C4-2B (cell line): ENCODE measurements around the gene CCNY.

Experiments
- H3K27ac ChIP-seq: fragments of 450-650 bp; 2 replicates; pipeline ENCODE4 v1.5.1; 2017
- ZFX ChIP-seq: fragments of 450-650 bp; IDR thresholded peaks from 2 replicates; pipeline ENCODE4 v1.6.1; 2017
- TF ChIP-seq, protein P1 (sequence below): fragments of 450-650 bp; conservative IDR thresholded peaks from 2 replicates; pipeline ENCODE4 v1.5.1; 2017; ENCODE audit warnings: mild to moderate bottlenecking

Gene CCNY

DNA sequence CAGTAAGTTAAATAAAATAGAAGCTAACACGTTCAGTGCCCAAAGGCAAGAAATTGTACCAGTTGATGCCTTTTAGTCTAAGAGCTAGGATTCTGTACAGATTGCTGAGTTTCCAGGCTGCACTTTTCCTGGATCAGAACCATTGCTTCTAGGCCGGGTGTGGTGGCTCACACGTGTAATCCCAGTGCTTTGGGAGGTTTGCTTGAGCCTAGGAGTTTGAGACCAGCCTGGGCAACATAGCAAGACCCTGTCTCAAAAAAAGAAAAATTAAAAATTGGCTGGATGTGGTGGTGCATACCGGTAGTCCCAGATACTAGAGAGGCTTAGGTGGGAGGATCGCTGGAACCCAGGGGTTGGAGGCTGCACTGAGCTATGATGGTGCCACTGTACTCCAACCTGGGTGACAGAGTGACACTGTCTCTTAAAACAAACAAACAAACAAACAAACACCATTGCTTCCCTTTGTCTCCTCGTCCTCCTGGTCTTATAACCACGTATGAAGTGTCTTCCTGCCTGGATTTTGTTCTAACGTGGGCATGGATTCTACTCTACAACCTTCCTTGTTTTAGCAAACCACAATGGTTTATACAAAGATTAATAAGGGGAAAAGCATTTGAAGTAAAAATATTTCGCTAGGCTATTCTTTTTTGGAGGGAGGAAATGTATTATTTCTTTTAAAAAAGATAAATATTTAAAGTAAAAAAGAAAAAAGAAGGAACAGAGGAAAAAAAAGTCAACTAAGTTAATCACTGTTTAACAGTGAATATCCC, 9.7 kb upstream of the CCNY start:
- no peak for TF ChIP-seq ZFX
- TF ChIP-seq, protein P1, sequence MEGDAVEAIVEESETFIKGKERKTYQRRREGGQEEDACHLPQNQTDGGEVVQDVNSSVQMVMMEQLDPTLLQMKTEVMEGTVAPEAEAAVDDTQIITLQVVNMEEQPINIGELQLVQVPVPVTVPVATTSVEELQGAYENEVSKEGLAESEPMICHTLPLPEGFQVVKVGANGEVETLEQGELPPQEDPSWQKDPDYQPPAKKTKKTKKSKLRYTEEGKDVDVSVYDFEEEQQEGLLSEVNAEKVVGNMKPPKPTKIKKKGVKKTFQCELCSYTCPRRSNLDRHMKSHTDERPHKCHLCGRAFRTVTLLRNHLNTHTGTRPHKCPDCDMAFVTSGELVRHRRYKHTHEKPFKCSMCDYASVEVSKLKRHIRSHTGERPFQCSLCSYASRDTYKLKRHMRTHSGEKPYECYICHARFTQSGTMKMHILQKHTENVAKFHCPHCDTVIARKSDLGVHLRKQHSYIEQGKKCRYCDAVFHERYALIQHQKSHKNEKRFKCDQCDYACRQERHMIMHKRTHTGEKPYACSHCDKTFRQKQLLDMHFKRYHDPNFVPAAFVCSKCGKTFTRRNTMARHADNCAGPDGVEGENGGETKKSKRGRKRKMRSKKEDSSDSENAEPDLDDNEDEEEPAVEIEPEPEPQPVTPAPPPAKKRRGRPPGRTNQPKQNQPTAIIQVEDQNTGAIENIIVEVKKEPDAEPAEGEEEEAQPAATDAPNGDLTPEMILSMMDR: no peak
- H3K27ac ChIP-seq: no peak overlapping the region

DNA sequence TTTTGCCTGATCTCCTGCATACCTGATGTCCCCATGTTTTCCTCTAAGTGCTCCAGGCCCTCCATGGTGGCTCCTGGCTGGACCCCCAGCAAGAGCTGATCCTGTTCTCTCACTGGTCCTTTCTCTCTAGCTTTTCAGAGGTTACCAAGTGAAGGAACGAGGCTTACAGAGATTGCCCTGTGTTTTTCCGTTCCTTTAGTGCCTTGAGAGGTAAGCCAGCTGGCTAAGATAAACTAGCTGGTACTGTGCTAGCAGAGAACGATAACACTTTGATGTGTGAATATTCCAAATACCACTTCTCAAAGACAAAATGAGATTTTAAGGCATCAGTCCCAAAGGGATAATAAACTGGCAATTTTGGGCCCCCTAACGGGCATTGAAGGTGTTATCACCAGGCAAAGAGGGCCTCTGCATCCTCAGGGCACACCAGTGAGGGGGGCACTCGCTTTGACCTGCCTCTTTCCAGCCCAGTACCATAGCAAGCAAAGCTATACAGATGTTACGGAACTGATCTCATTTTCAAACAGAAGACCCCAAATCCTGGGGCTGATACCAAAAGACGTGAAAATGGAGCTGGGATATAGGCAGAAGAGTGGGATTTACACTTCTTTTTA, 8.4 kb upstream of the CCNY start:
- H3K27ac ChIP-seq: no peak overlapping the region
- TF ChIP-seq, protein P1: no peak
- no peak for TF ChIP-seq ZFX

DNA sequence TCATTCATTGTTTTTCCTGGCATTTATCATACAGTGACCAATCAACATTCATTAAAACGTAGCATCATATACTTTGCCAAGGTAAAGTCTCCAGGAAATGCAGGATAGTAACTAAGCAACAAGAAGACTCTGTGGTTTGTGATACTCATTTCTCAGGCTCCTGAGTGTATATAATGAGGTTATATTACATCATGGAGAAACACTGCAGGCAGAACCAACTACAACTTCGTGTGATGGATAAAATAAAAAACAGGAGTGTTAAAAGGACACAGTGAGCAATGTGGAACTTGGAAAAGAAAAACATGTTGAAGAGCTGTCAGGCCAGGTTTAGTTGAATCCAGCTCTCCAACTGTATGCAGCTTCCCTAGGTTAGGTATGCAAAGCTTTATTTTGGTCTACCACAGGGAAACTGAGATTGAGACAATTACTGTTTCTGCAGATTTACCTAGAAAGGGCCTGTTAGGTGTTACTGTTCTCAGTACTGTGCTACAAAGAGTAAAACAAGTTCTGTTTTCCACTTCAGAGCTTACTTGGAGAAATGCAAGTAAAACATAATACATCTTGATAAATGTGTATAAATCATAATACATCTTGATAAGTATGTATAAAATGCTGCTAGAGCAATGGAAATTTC, 7.8 kb upstream of the CCNY start:
- no peak for TF ChIP-seq ZFX
- TF ChIP-seq, protein P1: no peak
- no peak overlapping the region for H3K27ac ChIP-seq

DNA sequence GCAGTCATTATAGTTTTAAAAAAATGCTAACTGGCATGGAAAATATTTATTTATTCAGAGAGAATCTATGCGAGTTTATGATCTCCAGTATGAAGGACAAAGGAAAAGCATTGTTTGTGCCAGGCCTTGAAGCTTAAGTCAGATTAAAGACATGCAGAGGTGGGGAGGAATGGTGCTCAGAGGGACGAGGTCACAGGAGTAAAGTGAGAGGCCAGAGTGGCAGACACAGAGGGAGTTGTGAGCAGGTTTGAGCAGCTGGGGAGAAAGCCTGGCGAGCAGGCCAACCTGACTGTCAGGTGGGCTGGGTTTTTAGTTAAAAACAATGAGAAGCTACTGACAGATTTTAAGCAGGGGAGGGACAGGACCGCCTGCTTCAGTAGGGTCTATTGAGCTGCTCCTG, 6.8 kb upstream of the CCNY start:
- no peak overlapping the region for H3K27ac ChIP-seq
- no peak for TF ChIP-seq ZFX
- TF ChIP-seq, protein P1: no peak

DNA sequence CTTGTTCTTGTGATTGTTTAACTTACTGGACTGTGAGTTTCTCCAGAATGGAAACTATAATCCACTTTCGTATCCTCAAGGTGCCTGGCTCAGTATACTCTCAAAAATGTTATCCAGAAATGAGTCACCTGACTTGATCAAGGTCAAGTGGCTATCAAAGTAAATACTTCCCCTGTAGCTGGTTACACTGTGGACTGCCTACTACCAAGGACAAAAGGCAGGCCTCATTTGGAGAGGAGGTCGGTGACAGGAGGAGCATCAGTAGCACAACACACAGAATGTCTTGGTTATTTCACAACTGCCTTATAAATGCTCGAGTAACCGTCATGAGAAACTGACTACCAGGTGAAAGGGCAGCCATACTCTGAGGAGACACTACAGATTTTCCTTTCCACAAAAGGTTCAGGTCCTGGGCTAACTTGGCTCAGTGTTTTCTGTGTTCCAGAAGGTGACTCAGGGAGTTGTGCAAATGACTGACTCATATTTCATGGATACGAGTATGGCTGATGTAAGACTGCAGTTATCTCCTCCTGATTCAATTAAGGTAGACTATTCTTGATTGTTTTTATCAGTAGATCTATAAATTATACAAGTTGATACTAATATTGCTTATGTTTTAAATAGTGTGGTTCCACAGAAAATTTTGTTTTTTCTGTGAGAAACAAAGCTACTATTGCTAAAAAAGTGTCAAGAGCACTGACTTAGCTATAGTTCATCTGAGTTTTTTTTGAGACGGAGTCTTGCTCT, 4.2 kb upstream of the CCNY start:
- no peak overlapping the region for H3K27ac ChIP-seq
- TF ChIP-seq, protein P1: no peak
- TF ChIP-seq ZFX: no peak

DNA sequence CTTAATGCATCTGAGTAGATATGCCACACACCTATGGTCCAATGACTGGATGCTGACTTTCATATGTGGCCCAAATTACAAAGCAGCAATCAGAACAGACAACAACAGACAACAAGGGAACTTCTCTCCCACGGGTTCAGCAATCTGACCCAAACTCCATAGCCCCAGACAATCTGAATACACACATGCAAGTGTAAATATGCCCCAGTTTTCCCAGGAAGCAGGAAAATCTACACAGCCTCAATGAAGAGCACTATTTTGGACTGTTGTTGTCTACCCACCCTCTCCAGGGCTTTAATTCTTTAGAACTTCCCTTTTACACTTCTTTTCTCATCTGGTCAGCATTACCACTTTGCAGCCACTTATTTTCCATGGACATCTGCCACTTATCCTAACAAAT, 2.0 kb upstream of the CCNY start:
- no peak overlapping the region for H3K27ac ChIP-seq
- no peak for TF ChIP-seq ZFX
- TF ChIP-seq, protein P1: no peak
